UCSD-AML1 (cell line): Measurements from ENCODE around the gene HYDIN.
"Not testable (repeated sequence)": the region's sequence is repeated elsewhere in the genome, so short reads cannot be mapped to it uniquely, and the experiment has no call there.

Experiments
- DNase-seq: peaks from one replicate; lab custom pipeline; 2025; ENCODE audit not compliant: unreplicated experiment; lab: John Stamatoyannopoulos, UW

Gene HYDIN

GRCh38 chr16:70882311-70882710, 348.2 kb downstream of the HYDIN start:
- DNase-seq: not testable (repeated sequence)

- not testable (repeated sequence) for DNase-seq
Measured at GRCh38 chr16:70877895-70878294, 352.6 kb downstream of the HYDIN start.

GRCh38 chr16:70876442-70876841, 354.1 kb downstream of the HYDIN start:
- DNase-seq: not testable (repeated sequence)

- DNase-seq: not testable (repeated sequence)
Measured at GRCh38 chr16:70864698-70865097, 365.8 kb downstream of the HYDIN start.

- DNase-seq: not testable (repeated sequence)
Measured at GRCh38 chr16:70861996-70862395, 368.5 kb downstream of the HYDIN start.

- DNase-seq: not testable (repeated sequence)
Measured at GRCh38 chr16:70851299-70851698, 379.2 kb downstream of the HYDIN start.

- DNase-seq: not testable (repeated sequence)
Measured at GRCh38 chr16:70823498-70824118, 406.9 kb downstream of the HYDIN start.

GRCh38 chr16:70822734-70823133, 407.8 kb downstream of the HYDIN start:
- not testable (repeated sequence) for DNase-seq

- not testable (repeated sequence) for DNase-seq
Measured at GRCh38 chr16:70818088-70818487, 412.4 kb downstream of the HYDIN start.

- DNase-seq: no peak
Measured at GRCh38 chr16:70809392-70810060, 421.0 kb downstream of the HYDIN start.

- DNase-seq: no peak
Measured at GRCh38 chr16:70808371-70808770, 422.2 kb downstream of the HYDIN start.

GRCh38 chr16:70805787-70806186, 424.7 kb downstream of the HYDIN start:
- no peak for DNase-seq

- DNase-seq: no peak
Measured at GRCh38 chr16:70805380-70805779, 425.1 kb downstream of the HYDIN start.

- DNase-seq: no peak
Measured at GRCh38 chr16:70804734-70805169, 425.8 kb downstream of the HYDIN start.

- no peak for DNase-seq
Measured at GRCh38 chr16:70804153-70804733, 426.3 kb downstream of the HYDIN start.

- DNase-seq: no peak
Measured at GRCh38 chr16:70803319-70803718, 427.2 kb downstream of the HYDIN start.

- no peak for DNase-seq
Measured at GRCh38 chr16:70801611-70802010, 428.9 kb downstream of the HYDIN start.

GRCh38 chr16:70800781-70801480, 429.6 kb downstream of the HYDIN start, which contains the start of gene VAC14:
Gene VAC14, minus strand, starts transcription at chr16:70801158. Its CDS starts 258 bp downstream, at chr16:70800900.
- peak; percentile 91 for DNase-seq

- no peak for DNase-seq
Measured at GRCh38 chr16:70800311-70800710, 430.2 kb downstream of the HYDIN start.

GRCh38 chr16:70796301-70796700, 434.2 kb downstream of the HYDIN start:
- DNase-seq: no peak

GRCh38 chr16:70795296-70795912, 435.1 kb downstream of the HYDIN start:
- DNase-seq: no peak
